A549 (cell line): ENCODE data around the gene AVPI1. TPM values are rescaled to one million over a fixed set of nuclear protein-coding genes. Genes with fewer than 3 reads are reported as not detected.

Experiments used
- ATAC-seq, 2 experiments: fragments of 200-7000 bp in 1 of 2; fragments of >200 bp in 1 of 2; cut with Nextera tagmentation in 1 of 2; cut with Tn5 transposase in 1 of 2; 3 replicates each; pipeline versions ENCODE4 v1.8.0 to v1.9.1; 2018 to 2020; ENCODE audit warnings: mild to moderate bottlenecking in 1 of 2, moderate library complexity in 1 of 2
- CTCF ChIA-PET: fragments of 300-600 bp; sonication (Branson Sonifier 250); formaldehyde crosslinking; extraction: SDS; loops from one replicate; lab custom pipeline; 2021; ENCODE audit warnings: antibody characterized with exemption, inconsistent platforms; lab: Yijun Ruan, JAX
- POLR2A ChIA-PET: fragments of 350-600 bp; formaldehyde crosslinking; extraction: SDS; loops from one replicate; lab custom pipeline; 2021; ENCODE audit warnings: antibody characterized with exemption, inconsistent platforms; lab: Yijun Ruan, JAX
- DNase-seq, 2 experiments: peaks; one replicate each; pipeline versions ENCODE4 v3.0.0 to v3.0.0-alpha.2; 2011 to 2016; ENCODE audit warnings: low read depth in 1 of 2, low spot score in 1 of 2
- FAIRE-seq: peaks from 2 replicates; lab custom pipeline; 2011; peaks lifted over from hg19 to GRCh38; lab: Jason Lieb, UNC
- H3K27ac ChIP-seq, 2 experiments: fragments of >200 bp; sonication (Bioruptor Twin); formaldehyde crosslinking; 3 replicates each; pipeline ENCODE4 v1.5.1; 2016 to 2017
- H3K4me1 ChIP-seq: fragments of >200 bp; sonication (Bioruptor Twin); formaldehyde crosslinking; 3 replicates; pipeline ENCODE4 v1.6.1; 2016
- H3K4me2 ChIP-seq: fragments of >200 bp; sonication (Bioruptor Twin); formaldehyde crosslinking; 3 replicates; pipeline ENCODE4 v1.6.1; 2016
- H3K4me3 ChIP-seq: fragments of >200 bp; sonication (Bioruptor Twin); formaldehyde crosslinking; 3 replicates; pipeline ENCODE4 v1.5.1; 2016
- H3K9me3 ChIP-seq: fragments of >200 bp; sonication (Bioruptor Twin); formaldehyde crosslinking; 3 replicates; pipeline ENCODE4 v1.6.1; 2016
- CBX2 ChIP-seq: fragments of 200-600 bp; sonication (generic); IDR thresholded peaks from 2 replicates; pipeline ENCODE4 v1.6.1; 2016; ENCODE audit warnings: low read depth, mild to moderate bottlenecking, borderline replicate concordance
- CBX8 ChIP-seq: fragments of 200-600 bp; sonication (generic); IDR thresholded peaks from 2 replicates; pipeline ENCODE4 v1.6.1; 2016
- CEBPB ChIP-seq, 2 experiments: fragments of >200 bp in 1 of 2; sonication (Bioruptor Twin) in 1 of 2; formaldehyde crosslinking in 1 of 2; IDR thresholded peaks; 2 replicates each; pipeline ENCODE4 v1.6.1; 2012 to 2016
- EHMT2 ChIP-seq: fragments of 200-600 bp; sonication (generic); IDR thresholded peaks from 2 replicates; pipeline ENCODE4 v1.6.1; 2016; ENCODE audit warnings: antibody characterized with exemption, low read depth, mild to moderate bottlenecking, moderate library complexity
- ESRRA ChIP-seq: fragments of 150-350 bp; IDR thresholded peaks from 2 replicates; pipeline ENCODE4 v1.6.1; 2014; ENCODE audit warnings: mild to moderate bottlenecking, low read length, borderline replicate concordance
- FOSB ChIP-seq: fragments of 250-450 bp; sonication (Bioruptor Pico); IDR thresholded peaks from 2 replicates; pipeline ENCODE4 v1.5.0; 2020; ENCODE audit warnings: mild to moderate bottlenecking, moderate library complexity
- GATA3 ChIP-seq: IDR thresholded peaks from 2 replicates; pipeline ENCODE4 v1.6.1; 2012; ENCODE audit warnings: borderline replicate concordance
- HOXB5 ChIP-seq: fragments of 250-450 bp; sonication (Bioruptor Pico); IDR thresholded peaks from 2 replicates; pipeline ENCODE4 v1.5.0; 2020; ENCODE audit warnings: mild to moderate bottlenecking, moderate library complexity
- JUN ChIP-seq, 2 experiments: fragments of >200 bp; sonication (Bioruptor Twin); formaldehyde crosslinking; IDR thresholded peaks; 2 replicates in 1 of 2; 3 replicates in 1 of 2; pipeline ENCODE4 v1.6.1; 2016 to 2017
- JUNB ChIP-seq: fragments of >200 bp; sonication (Bioruptor Twin); formaldehyde crosslinking; IDR thresholded peaks from 2 replicates; pipeline ENCODE4 v1.6.1; 2016
- KDM1A ChIP-seq: fragments of 200-600 bp; sonication (generic); IDR thresholded peaks from 2 replicates; pipeline ENCODE4 v1.6.1; 2016; ENCODE audit warnings: low read depth, mild to moderate bottlenecking
- KDM5A ChIP-seq: fragments of 200-600 bp; sonication (generic); IDR thresholded peaks from 2 replicates; pipeline ENCODE4 v1.6.1; 2016; ENCODE audit warnings: antibody characterized with exemption, mild to moderate bottlenecking
- PHF8 ChIP-seq: fragments of 200-600 bp; sonication (generic); IDR thresholded peaks from 2 replicates; pipeline ENCODE4 v1.6.1; 2016; ENCODE audit warnings: low read depth, mild to moderate bottlenecking, antibody characterized with exemption, moderate library complexity, borderline replicate concordance
- POLR2AphosphoS2 ChIP-seq: conservative IDR thresholded peaks from 2 replicates; pipeline ENCODE4 v1.6.1; 2012; ENCODE audit warnings: low read length, improper control_type of control experiment, inconsistent platforms
- RAD21 ChIP-seq, 2 experiments: fragments of >200 bp in 1 of 2; sonication (Bioruptor Twin) in 1 of 2; formaldehyde crosslinking in 1 of 2; IDR thresholded peaks in 1 of 2; conservative IDR thresholded peaks in 1 of 2; 2 replicates in 1 of 2; 3 replicates in 1 of 2; pipeline ENCODE4 v1.6.1; 2012 to 2018; ENCODE audit warnings: inconsistent platforms in 1 of 2
- RFX5 ChIP-seq: fragments of 450-650 bp; IDR thresholded peaks from 2 replicates; pipeline ENCODE4 v1.7.1; 2014; ENCODE audit warnings: antibody characterized with exemption, mild to moderate bottlenecking, moderate library complexity
- SMC3 ChIP-seq: fragments of >200 bp; sonication (Bioruptor Twin); formaldehyde crosslinking; IDR thresholded peaks from 3 replicates; pipeline ENCODE4 v1.6.1; 2018; ENCODE audit warnings: inconsistent platforms
- TP53 ChIP-seq: fragments of 250-450 bp; sonication (Bioruptor Pico); IDR thresholded peaks from 2 replicates; pipeline ENCODE4 v1.5.0; 2021; ENCODE audit warnings: mild to moderate bottlenecking, moderate library complexity
- ZFP36 ChIP-seq: fragments of 450-650 bp; IDR thresholded peaks from 2 replicates; pipeline ENCODE4 v1.6.1; 2014; ENCODE audit warnings: borderline replicate concordance; ENCODE audit not compliant: partially characterized antibody
- ZNF302 ChIP-seq: fragments of 250-450 bp; sonication (Bioruptor Pico); IDR thresholded peaks from 2 replicates; pipeline ENCODE4 v1.9.0; 2021; ENCODE audit warnings: inconsistent platforms, mild to moderate bottlenecking, moderate library complexity
- WGBS: methylation state at CpG from one replicate; pipeline ENCODE4 v1.1.6; 2017; ENCODE audit errors: missing lambda C conversion rate; 5-methylcytosine and 5-hydroxymethylcytosine counted together
- polyA plus RNA-seq, 4 experiments: library from polyadenylated mRNA; depleted of rRNA in 3 of 4; stranded (reverse); fragments of >200 nt; fragmentation: RNase III in 1 of 4; extraction: RNeasy Plus Mini Kit Qiagen cat#74134 plus additional on column Dnase treatment in 1 of 4; gene quantifications; 2 replicates in 3 of 4; 3 replicates in 1 of 4; pipeline ENCODE4 v1.2.3, GENCODE V29; 2011 to 2017
- TF ChIP-seq, protein P1 (sequence below): fragments of 200-600 bp; sonication (generic); IDR thresholded peaks from 2 replicates; pipeline ENCODE4 v1.6.1; 2016; ENCODE audit warnings: antibody characterized with exemption, mild to moderate bottlenecking, moderate library complexity
- TF ChIP-seq, protein P2 (sequence below): IDR thresholded peaks from 2 replicates; pipeline ENCODE4 v1.6.1; 2012

AVPI1 gene
- polyA plus RNA-seq, 2 of the 4 experiments (the other 2 are of a cell fraction): 48.7 to 70.3 TPM

DNA sequence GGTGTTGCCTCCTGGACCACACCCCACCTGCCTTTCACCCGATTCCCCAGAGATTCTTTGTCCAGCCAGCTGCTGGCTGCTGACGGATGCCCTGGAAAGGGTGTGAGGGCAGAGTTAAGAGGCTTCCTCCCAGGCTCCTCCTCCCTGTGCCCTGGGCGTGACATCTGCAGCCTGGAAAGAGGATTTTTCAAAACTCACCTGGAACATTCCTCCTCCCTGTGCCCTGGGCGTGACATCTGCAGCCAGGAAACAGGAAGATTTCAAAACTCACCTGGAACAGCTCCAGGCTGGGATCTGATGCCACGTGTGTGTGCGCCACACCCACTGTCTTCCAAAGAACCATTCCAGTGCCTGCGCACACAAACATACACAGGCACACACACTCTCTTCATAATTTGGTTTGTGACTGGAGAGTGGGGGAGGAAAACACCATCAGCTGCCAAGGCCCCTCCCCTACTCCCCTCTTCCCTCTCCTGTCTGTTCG lies 31.7 kb upstream of the AVPI1 start:
- ChIA-PET POLR2A (interaction anchor here (1.5 to 2.3 kb wide), 2 partner anchors 18 to 32 kb away, joined by 5 to 8 read pairs; partner anchors contain the start of genes AVPI1 and ZFYVE27), CTCF (interaction anchor here (0.9 to 36.9 kb wide), 4 partner anchors 4 to 43 kb away, joined by 3 to 1127 read pairs (median 1006); partner anchors contain the start of genes AVPI1, MARVELD1 and ZFYVE27)
- peak; percentile 73 for FAIRE-seq
- DNase-seq: peak; percentile 41 to 63
- H3K9me3 ChIP-seq: no peaks in the 10 kb centered on the region
- H3K4me2 ChIP-seq: peak overlapping the region; percentile 50
- 38% methylated on average over 8 of the region's 8 CpGs for whole genome bisulfite sequencing
- TF ChIP-seq JUN (IDR thresholded peaks at IDR 0.05): peak in 1 of 2 experiments; percentile 23; a peak in 1 of 5 replicates
- TF ChIP-seq, protein P1, sequence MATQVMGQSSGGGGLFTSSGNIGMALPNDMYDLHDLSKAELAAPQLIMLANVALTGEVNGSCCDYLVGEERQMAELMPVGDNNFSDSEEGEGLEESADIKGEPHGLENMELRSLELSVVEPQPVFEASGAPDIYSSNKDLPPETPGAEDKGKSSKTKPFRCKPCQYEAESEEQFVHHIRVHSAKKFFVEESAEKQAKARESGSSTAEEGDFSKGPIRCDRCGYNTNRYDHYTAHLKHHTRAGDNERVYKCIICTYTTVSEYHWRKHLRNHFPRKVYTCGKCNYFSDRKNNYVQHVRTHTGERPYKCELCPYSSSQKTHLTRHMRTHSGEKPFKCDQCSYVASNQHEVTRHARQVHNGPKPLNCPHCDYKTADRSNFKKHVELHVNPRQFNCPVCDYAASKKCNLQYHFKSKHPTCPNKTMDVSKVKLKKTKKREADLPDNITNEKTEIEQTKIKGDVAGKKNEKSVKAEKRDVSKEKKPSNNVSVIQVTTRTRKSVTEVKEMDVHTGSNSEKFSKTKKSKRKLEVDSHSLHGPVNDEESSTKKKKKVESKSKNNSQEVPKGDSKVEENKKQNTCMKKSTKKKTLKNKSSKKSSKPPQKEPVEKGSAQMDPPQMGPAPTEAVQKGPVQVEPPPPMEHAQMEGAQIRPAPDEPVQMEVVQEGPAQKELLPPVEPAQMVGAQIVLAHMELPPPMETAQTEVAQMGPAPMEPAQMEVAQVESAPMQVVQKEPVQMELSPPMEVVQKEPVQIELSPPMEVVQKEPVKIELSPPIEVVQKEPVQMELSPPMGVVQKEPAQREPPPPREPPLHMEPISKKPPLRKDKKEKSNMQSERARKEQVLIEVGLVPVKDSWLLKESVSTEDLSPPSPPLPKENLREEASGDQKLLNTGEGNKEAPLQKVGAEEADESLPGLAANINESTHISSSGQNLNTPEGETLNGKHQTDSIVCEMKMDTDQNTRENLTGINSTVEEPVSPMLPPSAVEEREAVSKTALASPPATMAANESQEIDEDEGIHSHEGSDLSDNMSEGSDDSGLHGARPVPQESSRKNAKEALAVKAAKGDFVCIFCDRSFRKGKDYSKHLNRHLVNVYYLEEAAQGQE: no peak
- peak; percentile 43; a peak in 2 of 4 replicates for TF ChIP-seq CEBPB (IDR thresholded peaks at IDR 0.05)
- TF ChIP-seq, protein P2, sequence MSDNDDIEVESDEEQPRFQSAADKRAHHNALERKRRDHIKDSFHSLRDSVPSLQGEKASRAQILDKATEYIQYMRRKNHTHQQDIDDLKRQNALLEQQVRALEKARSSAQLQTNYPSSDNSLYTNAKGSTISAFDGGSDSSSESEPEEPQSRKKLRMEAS: peak; percentile 44; the same call in 1 of the 2 replicates
- peak overlapping the region; percentile 69 to 81; a peak in 5 of 6 replicates for H3K27ac ChIP-seq
- H3K4me1 ChIP-seq: peaks cover 38% of the 10 kb centered on the region
- H3K4me3 ChIP-seq: 0 out of 3 replicates have a peak overlapping the region, but pooled peaks have one; percentile 7
- peak; percentile 15 to 20; a peak in 4 of 6 replicates for ATAC-seq

DNA sequence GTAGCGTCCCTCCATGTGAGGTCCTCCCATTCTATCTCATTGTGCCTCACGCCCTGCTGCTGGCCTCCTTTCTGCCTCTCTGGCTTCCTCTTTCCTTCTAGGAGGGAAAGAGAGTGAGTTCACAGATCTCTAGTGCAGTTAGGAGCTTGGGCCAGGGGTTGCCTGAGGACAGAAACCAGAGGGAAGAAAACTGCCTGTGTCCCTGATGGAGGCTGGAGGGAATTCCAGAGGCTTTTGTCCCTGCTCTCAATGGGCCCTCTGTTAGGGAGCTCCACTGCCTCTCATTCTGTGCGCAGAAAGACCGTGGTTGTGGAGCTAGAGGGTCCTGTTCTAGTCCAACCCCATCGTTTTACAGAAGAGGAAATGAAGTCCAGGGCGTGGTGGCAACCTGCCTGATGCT lies 31.1 kb upstream of the AVPI1 start:
- H3K4me2 ChIP-seq: peak overlapping the region; percentile 50
- no peak for DNase-seq

DNA sequence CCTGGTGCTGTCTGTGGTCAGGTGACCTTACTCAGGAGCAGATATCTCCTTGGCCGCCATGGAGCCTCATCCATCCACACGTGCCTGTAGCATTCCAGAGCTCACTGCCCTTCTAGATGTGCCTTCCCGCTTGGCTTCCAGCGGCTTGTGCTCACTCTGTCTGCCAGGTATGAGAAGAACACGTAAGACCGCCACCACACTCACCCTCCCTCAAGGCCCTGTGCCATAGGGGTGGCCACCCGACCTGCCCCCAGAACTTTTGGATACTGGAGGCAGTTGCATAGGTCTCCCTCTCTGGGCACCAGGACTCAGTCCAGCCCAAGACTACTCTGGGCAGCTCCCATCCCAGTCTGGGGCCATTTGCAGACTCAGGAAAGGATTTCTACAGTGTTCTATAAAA lies 30.6 kb upstream of the AVPI1 start:
- FAIRE-seq: no peak

More for the DNA sequence above, 31.1 kb upstream of the AVPI1 start:
- ATAC-seq: no peak
- POLR2A ChIA-PET: interaction anchor here (1.5 to 2.3 kb wide), 2 partner anchors 18 to 31 kb away, joined by 5 to 8 read pairs; partner anchors contain the start of genes AVPI1 and ZFYVE27
- TF ChIP-seq SMC3 (no peak), JUNB (no peak), HOXB5 (CRISPR knock-in tag) (no peak), KDM1A (no peak), ZFP36 (no peak), FOSB (no peak), ESRRA (no peak), EHMT2 (no peak), POLR2AphosphoS2 (no peak), CBX2 (no peak), PHF8 (no peak), GATA3 (no peak), TP53 (CRISPR knock-in tag) (no peak)
- TF ChIP-seq, all 56 proteins: peak for 0
- CTCF ChIA-PET: interaction anchor here (20.3 to 36.9 kb wide), 3 partner anchors 5 to 43 kb away, joined by 1006 to 1127 read pairs (median 1006); partner anchors contain the start of genes AVPI1, MARVELD1 and ZFYVE27
- FAIRE-seq: no peak
- WGBS: 84% methylated on average over 6 of the region's 6 CpGs
- Histone ChIP-seq H3K4me1 (peaks cover 39% of the 10 kb centered on the region), H3K9me3 (no peaks in the 10 kb centered on the region), H3K4me3 (0 out of 3 replicates have a peak overlapping the region, but pooled peaks have one; percentile 7), H3K27ac (peak overlapping the region; percentile 69 to 81; a peak in 5 of 6 replicates)

More for the DNA sequence above, 30.6 kb upstream of the AVPI1 start:
- TF ChIP-seq PHF8 (no peak), ZNF302 (no peak), RAD21 (conservative IDR thresholded peaks at IDR 0.05 in 1 of 2, IDR thresholded peaks at IDR 0.05 in 1 of 2) (no peak), CBX8 (no peak), ESRRA (no peak), KDM5A (no peak), RFX5 (no peak)
- TF ChIP-seq, protein P2: no peak
- ChIA-PET POLR2A (interaction anchor here (1.5 to 2.3 kb wide), 2 partner anchors 19 to 30 kb away, joined by 5 to 8 read pairs; partner anchors contain the start of genes AVPI1 and ZFYVE27), CTCF (interaction anchor here (1.1 to 36.9 kb wide), 4 partner anchors 5 to 164 kb away, joined by 3 to 1127 read pairs (median 1006); partner anchors contain the start of genes AVPI1, MARVELD1 and ZFYVE27)
- H3K9me3 ChIP-seq: no peaks in the 10 kb centered on the region
- ATAC-seq: no peak
- H3K4me3 ChIP-seq: no peak overlapping the region
- no peak for DNase-seq
- H3K4me2 ChIP-seq: peak overlapping the region; percentile 50; the same call in 2 of the 3 replicates
- WGBS: 89% methylated on average over 7 of the region's 7 CpGs
- peak overlapping the region; percentile 69 to 81; a peak in 3 of 6 replicates for H3K27ac ChIP-seq
- peaks cover 44% of the 10 kb centered on the region for H3K4me1 ChIP-seq
